SK-N-DZ (cell line): Measurements from ENCODE around the gene RAB3GAP1.
"Not testable (repeated sequence)": the region's sequence is repeated elsewhere in the genome, so short reads cannot be mapped to it uniquely, and the experiment has no call there.

Source experiments
- DNase-seq: peaks from one replicate; pipeline ENCODE4 v3.0.0-alpha.2; 2015; ENCODE audit warnings: low spot score

The RAB3GAP1 gene

DNA sequence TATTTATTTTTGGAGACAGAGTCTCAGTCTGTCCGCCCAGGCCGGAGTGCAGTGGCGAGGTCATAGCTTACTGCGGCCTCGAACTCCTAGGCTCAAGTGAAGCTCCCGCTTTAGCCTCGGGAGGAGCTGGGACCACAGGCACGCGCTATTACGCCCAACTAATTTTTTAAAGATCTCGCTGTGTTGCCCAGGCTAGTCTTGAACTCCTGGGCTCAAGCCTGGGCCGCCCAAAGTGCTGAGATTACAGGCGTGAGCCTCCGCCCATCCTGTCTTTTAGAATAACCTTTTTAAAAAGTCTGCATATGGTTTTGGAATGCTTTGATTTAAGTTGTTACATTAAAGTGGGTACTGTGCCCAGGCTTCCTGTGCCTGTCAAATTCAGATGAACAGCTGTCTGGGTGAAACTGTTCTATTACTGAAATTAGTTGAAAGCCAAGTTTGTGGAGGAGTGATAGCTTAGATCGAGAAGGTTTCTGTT lies 944 bp downstream of the RAB3GAP1 start:
- DNase-seq, result no peak

DNA sequence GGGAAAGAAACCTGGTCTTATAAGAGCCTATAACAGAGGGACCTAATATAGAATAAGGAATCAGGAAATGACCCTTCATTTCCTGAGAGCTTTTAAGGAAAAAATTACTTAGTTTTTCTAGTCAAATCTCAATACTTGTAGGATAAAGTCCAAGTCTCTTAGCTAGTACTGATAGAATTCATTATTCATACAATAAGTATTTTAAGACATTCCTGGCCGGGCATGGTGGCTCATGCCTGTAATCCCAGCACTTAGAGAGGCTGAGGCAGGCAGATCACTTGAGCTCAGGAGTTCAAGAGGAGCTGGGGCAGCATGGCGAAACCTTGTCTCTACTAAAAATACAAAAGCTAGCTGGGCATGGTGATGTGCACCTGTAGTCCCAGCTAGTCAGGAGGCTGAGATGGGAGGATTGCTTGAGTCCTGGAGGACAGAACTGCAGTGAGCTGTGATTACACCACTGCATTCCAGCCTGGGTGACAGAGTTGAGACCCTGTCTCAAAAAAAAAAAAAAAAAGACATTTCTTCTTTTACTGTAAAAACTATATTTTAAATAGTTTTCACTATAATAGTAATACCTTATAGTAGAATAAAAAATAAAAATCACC lies 3.2 kb downstream of the RAB3GAP1 start:
- DNase-seq, result no peak

DNA sequence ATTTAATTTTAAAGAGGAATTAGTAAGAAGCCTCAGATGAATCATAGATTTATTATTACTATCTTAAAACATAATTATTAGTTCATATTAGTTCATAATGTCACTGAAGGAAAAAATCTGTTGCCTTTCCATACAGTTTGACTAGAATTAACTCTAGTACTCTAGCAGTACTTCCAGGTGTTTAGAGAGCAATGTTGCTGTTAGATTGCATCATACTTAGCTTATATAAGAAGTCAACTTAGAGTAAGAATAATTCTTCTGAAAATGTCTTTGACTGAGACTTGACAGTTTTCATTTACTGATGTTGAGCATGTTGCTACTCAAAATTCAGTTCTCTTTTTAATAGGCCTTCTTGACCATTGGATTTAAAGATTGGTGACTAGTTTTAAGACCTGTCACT lies 4.7 kb downstream of the RAB3GAP1 start:
- no peak for DNase-seq

DNA sequence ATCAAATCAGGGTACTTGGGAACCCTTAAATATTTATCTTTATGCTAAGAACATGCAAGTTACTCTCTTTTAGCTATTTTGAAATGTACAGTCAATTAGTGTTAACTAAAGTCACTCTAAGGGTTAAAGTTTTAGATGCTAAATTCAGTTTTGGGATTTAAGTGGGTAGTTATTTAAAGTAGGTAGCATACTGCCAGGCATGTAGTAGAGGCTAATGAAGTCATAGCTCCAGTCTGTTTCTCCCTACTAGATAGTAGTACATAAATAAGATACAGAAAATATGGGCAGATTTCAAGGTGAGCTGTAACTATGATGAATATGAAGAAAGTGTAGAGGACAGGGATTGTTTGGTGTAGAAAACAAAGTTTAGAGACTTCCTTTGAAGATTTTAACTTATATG lies 7.5 kb downstream of the RAB3GAP1 start:
- no peak for DNase-seq

DNA sequence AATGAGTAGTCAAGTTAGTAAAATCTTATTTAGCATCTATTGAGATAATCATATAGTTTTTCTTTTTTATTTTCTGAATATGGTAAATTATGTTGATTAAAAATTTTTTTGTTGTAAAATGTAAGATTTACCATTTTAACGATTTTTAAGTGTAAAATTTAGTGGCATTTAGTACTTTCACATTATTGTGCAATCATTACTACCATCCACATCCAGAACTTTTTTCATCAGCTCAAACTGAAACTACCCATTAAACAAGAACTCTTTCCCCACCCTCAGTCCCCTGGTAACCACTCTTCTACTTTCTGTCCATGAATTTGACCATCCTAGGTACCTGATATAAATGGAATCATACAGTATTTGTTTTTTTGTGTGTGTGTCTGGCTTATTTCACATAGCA lies 11.1 kb downstream of the RAB3GAP1 start:
- DNase-seq, result no peak

DNA sequence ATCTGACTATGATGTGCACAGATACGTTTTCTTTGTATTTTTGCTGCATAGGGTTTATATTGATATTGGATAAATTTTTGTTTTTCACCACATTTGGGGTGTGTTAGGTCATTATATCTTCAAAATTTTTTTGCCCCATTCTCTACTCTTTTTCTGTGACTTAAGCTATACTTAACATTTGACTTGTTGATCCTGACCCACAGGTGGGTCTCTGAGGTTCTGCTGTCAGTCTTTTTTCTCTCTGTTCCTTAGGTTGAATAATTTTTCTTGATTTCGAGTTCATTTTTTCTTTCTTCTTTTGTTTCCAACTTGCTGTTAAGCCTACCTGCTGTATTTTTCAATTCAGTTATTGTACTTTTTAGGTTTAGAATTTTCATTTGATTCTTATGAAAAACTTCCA lies 12.1 kb downstream of the RAB3GAP1 start:
- no peak for DNase-seq

DNA sequence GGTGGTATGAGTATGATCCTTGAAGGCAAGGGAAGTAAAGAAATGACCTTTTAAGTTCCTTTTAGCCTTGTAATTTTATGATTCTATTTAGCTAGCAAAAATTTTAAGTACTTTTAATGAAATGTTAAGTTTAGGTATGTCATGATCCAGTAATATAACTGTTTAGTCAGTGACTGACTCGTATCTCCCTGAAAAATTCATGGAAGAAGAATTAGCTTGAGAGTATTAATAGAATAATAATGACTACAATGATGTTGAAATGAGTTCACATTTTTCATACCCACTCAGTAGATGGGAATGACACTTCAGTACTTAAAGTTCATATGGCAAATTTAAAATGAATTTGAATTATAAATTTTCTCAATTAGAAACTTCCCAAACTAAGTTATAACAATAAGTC lies 14.6 kb downstream of the RAB3GAP1 start:
- DNase-seq, result no peak

DNA sequence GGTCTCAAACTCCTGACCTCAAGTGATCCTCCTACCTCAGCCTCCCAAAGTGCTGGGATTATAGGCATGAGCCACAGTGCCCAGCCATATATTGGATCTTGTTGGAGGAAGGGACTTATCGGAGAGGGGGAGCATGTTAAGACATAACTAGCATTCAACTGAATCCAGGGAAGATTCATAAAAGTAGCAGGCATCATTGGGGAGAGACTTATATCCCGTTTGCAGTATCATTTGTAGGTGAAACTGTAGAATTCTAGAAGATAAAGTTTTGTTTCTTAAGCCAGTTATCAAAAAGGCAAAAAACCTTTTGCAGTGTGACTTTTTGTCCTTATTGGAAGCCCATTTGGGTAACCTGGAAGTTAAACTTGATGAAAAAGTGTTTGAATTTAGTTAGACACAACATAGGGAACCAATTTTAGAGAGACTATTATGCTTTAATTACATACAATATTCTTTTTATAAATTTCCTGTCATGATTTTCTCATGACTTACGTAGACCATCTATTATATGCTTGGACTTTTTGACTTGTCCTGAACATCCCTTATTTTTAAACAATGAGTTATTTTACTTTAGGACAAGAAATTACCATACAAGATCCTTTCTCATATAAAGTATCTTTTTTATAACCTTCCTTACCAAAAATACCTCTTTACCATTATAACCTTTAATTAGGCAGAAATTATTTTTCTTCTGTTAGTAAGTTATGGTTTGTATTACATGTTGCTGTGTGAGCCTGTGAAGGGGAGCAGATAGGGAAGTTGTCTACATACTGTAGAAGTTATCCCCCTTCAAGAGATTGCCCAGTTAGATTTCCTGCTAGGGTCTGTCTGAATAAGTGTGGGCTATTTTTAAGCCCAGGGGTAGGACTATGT lies 20.3 kb downstream of the RAB3GAP1 start:
- no peak for DNase-seq

DNA sequence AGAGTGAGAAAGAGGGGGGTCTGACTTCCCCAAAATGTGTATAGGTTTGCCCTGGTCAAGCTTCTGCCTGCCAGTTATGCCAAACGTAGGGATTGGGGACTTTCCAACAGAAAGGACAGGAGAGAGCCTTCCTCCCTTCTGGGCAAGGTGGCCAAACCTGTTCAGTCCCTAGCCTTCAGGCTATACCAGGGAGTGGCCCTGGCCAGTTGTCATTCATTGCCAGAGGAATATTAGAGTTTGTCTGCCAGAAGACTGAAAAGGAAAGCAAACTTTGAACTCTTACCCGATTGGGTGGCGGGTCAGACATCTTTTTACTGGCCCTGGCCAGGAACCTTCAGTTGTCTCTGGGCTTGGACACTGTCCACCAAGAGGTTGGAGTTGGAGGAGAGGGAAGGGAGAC lies 22.1 kb downstream of the RAB3GAP1 start:
- DNase-seq, result no peak

DNA sequence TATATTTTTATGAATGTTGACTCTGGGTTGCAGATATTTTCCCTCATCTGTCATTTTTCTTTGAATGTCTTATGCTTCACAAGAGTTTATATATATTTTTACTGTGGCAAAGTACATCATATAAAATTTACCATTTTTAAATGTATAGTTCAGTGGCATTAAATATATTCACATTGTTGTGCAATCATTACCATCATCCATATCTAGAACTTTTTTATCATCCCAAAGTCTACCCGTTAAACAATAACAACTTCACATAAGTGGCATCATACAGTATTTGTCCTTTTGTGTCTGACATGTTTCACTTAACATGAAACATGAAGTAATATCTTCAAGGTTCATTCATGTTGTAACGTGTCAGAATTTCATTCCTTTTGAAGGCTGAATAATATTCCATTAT lies 24.5 kb downstream of the RAB3GAP1 start:
- no peak for DNase-seq

DNA sequence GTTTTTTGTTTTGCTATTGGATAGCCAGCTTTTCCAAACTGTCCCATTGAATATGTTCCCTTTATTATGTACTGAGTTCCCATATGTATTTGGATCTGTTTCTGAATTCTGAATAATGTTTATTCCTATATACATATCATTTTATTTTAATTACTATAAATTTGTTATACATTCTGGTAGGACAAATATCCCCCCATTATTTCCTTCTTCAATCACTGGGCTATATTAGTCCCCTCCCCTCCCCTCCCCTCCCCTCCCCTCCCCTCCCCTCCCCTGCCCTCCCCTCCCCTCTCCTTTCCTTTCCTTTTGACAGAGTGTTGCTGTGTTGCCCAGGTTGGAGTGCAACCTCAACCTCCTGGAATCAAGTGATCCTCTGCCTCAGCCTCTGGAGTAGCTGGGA lies 26.3 kb downstream of the RAB3GAP1 start:
- no peak for DNase-seq

DNA sequence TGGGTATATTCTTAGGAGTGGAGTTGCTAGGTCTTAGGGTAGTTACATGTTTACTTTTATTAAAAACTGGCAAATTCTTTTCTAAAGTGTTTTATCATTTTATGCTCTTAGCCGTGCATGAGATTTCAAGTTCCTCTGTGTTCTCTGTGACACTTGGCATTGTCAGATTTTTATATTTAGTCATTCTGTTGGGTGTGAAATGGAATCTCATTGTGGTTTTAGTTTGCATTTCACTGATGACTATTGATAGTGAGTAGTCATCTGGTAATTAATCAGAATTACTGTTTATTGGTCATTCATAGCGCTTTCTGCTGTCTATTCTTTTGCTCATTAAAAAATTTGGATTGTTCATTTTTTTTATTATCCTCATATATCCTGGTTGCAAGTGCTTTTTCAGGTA lies 34.1 kb downstream of the RAB3GAP1 start:
- DNase-seq, result no peak

DNA sequence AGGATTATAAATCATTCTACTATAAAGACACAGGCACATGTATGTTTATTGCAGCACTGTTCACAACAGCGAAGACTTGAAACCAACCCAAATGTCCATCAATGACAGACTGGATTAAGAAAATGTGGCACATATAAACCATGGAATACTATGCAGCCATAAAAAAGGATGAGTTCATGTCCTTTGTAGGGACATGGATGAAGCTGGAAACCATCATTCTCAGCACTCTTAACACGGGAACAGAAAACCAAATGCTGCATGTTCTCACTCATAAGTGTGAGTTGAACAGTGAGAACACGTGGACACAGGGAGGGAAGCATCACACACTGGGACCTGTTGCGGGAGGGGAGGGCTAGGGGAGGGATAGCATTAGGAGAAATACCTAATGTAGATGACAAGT lies 37.5 kb downstream of the RAB3GAP1 start:
- DNase-seq, result not testable (repeated sequence)

DNA sequence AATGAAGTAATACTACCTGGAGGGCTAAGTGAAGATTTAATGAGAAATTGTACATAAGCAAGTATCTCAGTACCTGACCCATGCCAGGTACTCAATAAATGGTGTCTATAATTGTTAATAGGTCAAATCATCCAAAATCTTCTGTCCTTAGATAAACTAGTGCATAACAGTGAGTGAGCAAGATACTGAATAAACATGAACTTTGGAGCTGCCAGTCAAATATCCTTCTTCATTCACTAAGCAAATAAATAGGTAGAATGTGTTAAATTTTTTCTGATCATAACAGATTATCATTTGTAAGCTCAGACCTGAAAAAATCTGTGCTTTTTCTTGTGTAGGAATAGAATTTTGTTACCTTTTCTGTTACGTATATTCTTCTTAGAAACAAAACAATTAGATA lies 39.6 kb downstream of the RAB3GAP1 start:
- no peak for DNase-seq

DNA sequence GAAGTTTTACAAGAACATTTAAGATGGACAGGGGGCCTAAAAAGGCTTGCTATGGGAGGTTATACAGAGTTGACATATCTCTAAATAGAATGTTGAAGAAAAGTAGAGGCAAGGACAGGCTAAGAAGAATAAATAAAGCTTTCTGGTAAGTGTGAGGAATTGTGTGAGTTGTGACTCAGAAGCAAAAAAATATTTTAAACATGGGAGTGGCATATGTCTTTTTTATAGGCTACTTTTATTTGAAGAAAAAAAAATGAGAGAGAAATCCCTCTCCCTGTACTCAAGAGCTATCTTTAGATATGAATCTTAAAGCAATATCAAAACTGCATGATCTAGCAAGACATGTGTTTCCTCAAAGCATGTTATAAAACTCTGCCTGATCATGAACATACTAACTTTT lies 41.1 kb downstream of the RAB3GAP1 start:
- no peak for DNase-seq

DNA sequence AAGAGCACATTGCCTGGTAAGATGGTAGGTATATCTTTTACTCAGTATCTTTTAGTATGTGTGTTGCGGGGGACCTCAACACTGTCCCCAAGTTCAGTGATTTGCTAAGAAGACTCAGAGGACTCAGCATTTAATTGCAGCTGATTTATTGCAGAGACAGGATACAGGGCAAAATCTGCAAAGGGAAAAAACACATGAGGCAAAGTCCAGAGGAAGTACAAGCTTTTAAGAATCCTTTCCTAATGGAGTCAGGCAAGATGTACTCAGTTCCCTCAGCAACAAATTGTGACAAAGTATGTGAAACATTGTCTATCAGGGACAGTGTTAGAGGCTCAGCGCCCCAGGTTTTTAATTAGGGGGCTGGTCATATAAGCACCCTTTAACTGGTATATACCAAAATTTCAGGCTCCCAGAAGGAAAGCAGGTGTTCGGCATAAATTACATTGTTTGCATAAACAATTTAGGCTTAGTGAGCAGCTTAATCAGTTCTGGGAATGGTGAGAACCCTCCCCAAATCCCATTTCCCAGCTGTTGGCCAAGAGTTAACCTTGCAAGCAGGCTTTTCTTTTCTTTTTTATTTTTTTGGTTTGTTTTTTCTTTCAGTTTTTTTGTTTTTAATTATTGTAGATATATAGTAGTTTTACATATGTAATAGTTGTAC lies 41.7 kb downstream of the RAB3GAP1 start:
- DNase-seq, result no peak

DNA sequence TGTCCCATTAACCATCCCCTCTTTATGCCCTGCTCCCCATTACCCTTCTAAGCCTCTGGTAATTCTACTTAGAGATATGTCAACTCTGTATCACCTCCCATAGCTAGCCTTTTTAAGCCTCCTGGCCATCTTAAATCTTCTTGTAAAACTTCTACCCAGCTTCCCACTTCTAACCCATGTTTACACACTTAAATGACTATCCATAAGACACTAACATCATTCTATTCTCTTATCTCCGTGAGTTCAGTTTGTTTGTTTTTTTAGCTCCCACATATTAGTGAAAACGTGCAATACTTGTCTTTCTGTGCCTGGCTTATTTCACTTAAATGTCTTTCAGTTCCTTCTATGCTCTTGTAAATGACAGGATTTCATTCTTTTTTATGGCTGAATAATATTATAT lies 42.4 kb downstream of the RAB3GAP1 start:
- no peak for DNase-seq

DNA sequence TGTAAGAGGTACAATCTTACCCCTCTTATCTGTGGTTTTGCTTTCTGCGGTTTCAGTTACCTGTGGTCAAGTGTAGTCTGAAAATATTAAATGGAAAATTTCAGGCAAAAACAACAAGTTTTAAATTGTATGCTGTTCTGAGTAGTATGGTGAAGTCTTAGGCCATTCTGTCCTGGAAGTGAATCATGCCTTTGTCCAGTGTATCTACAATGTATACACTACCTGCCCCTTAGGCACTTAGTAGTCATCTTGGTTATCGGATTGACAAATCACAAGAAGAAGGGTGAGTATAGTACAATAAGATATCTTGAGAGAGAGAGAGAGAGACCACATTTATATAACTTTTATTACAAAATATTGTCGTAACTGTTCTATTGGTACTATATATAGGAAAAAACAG lies 43.5 kb downstream of the RAB3GAP1 start:
- no peak for DNase-seq

DNA sequence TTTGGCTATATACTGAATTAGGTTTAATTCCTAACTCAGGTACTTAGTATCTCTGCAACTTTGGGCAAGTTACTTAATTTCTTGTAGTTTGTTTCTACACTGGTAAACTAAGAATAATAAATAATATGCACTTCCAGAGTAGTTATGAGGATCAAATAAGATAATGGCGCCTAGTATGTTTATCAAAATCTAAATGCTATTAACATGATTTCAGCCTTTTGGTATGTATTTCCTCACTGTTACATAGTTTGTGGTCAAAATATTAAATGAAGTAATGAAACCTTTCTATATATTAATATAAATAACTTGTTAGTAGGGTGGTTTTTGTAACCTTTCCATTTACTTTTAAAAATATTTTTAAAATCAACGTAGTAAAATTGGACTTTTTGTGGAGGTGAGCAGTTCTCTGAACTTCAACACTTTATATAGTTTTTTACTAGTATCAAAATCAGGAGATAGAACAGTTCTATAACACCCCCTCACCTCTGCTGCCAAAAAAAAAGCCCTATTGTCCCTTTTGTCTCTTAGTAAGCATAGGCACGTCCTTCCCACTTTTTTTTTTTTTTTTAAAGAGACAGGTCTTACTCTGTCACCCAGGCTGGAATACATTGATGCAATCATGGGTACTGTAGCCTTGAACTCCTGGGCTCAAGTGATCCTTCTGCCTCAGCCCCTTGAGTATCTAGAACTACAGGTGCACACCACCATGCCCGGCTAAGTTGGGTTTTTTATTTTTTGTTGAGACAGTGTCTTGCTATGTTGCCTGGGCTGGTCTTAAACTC lies 44.8 kb downstream of the RAB3GAP1 start:
- no peak for DNase-seq

DNA sequence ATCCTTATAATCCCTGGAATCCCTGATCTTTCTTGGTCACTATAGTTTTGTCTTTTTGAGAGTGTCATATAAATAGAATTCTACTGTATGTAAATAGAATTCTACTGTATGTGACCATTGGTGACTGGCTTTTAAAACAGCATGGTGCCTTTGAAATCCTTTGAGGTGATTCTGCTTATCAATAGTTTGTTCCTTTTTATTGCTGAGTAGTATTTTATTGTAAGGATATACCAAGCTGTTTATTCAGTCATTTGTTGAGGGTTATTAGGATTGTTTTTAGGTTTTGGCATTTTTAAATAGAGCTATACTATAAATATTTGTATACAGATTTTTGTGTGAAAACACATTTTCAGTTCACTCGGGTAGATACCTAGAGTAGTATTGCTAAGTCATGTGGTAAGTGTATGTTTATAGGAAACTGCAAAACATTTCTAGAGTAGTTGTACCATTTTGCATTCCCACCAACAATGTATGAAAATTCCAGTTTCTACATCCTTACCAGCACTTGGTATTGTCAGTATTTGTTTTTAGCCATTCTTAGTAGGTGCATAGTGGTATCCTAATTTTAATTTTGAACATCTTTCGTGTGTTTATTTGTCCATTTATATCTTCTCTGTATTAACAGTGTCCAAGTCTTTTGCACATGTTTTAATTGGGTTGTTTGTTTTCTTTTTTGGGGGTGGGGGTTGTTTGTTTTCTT lies 45.6 kb downstream of the RAB3GAP1 start:
- DNase-seq, result no peak

DNA sequence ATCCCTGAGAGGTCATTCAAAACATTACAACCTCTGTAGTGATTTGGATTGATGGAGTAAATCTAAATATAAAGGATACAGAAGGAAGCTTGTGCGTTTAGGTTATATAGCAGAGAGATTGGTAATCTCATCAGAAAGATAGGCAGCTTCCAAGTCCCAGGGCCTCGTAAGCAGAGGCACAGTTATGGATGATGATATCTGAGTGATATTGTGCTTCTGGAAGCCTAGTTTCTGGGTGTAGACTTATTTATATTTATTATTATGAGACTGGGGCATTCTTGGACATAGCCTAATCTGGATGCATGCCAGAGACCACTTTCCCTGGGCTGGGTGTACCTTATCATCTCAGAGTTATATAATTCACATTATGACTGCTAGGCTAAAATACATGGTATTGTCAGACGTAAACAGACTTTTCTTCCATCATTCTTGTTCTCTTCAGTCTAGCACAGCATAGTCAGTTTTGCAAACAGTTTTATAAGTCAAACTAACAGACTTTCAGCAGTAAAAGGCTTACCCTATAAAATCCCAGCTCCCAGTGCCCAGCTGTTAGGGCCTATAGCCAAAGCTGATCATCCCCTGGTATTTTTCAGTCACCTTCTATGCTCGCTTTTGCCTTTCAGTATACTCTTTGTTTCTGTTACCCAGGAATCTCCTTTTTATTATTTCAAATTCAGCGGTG lies 47.9 kb downstream of the RAB3GAP1 start:
- DNase-seq, result no peak
